Measurements from ENCODE around the gene PAN2.

- TF ChIP-seq CTCF (IDR thresholded peaks at IDR 0.05; ENCODE audit: insufficient read depth, low read length) (no peak), GABPA (IDR thresholded peaks at IDR 0.05; ENCODE audit: low read depth) (no peak)
Observed at GRCh38 chr12:56288705-56289387, 45.0 kb downstream of the PAN2 start.
